ENCODE results near the gene HIVEP3.

DNA sequence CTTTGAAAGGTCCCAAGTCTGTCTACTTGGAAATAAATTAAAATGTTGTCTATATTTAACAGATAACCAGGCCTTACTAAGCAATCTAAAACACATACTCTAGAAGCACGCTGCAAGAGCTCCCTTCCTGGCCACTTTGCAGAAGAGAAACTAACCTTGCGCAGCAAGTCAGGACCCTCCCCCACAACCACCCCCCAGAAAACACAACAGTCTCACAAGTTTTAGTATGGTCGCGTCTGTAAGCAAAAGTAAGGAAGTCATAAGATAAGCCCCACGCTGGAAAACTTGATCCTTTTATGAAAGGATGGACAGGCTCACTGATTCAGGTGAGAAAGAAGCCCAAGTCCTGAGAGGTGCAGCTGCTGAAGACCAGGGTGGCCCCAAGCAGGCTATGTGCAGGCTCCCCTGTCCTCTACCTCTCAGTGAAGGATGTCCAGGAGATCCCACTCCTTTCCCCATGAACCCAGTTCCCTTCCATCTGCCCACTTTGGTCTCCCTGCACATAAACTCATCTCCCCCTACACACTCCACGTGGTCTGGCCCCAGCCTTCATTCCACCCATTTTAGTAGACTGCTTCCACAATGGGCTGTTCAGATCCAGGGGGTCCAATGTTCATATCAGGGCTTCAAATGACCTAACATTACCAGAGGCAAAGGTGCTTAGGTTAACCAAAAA is 23.8 kb downstream of the HIVEP3 start:
- TF ChIP-seq, protein P1, sequence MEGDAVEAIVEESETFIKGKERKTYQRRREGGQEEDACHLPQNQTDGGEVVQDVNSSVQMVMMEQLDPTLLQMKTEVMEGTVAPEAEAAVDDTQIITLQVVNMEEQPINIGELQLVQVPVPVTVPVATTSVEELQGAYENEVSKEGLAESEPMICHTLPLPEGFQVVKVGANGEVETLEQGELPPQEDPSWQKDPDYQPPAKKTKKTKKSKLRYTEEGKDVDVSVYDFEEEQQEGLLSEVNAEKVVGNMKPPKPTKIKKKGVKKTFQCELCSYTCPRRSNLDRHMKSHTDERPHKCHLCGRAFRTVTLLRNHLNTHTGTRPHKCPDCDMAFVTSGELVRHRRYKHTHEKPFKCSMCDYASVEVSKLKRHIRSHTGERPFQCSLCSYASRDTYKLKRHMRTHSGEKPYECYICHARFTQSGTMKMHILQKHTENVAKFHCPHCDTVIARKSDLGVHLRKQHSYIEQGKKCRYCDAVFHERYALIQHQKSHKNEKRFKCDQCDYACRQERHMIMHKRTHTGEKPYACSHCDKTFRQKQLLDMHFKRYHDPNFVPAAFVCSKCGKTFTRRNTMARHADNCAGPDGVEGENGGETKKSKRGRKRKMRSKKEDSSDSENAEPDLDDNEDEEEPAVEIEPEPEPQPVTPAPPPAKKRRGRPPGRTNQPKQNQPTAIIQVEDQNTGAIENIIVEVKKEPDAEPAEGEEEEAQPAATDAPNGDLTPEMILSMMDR (IDR thresholded peaks at IDR 0.05; ENCODE audit: low read length): no peak
- TF ChIP-seq EZH2 (optimal IDR thresholded peaks at IDR 0.05; ENCODE audit: low read depth, low read length): no peak
